Pons (tissue), 1 donor: ENCODE measurements around the gene SRA1.

Experiments used
- DNase-seq: peaks from one replicate; pipeline ENCODE4 v3.0.0-alpha.2; 2016; ENCODE audit warnings: low spot score

Gene SRA1

DNA sequence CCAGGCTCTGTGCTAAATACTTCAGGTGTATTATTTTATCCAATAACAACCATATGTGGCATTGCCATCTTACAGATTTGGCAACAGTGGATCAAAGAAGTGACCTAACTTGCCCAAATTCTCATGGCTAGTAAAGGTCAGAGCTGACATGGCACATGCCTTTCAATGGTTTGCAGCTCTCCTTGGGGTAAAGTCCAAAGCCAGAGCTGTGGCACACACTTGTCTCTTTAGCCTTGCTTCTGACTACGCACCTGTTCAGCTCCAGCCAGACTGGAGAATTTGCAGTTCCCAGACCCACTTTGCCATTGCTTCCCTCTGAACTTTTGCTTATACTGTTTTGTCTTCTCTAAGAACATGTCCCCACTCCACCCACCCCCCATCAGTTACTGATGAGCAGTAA, 13.2 kb upstream of the SRA1 start:
- no peak for DNase-seq

DNA sequence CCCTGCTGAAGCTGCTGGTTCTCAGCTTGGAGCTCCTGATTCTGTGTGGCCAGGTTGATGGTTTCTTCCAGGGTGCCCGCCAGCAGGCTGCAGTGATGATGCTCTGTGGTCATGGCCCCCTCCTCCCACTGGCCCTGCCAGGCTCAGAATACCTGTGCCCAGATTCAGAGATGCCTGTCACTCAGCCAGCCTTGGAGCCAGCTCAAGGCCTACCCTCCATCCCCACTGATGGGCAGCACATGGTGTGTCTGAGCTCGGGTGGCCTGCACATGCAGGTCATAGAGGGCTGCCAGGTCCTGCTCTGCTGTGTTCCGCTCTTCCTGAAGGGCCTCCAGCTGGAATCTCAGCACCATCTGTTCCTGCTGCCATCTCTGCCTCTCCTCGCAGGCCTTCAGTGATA, 12.8 kb upstream of the SRA1 start:
- no peak for DNase-seq

DNA sequence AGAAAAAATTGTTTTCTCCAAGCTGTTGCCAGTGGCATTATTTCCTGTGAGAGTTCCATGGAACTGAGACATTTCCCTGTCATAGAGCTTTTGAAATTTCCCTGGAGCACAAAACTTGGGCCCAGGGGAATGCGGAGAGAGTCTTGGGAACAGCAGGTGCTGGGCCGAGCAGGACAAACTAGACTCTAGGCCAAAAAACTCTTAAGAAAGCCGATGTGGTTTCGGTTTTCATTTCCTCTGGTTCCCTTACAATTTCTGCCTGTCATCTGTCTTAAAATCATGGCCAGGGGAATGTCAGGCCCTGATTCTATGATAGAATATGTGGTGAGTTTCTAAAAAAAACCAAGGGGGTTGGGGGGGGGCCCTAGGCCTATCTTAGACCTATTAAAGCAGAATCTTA, 11.9 kb upstream of the SRA1 start:
- peak; percentile 55 for DNase-seq

DNA sequence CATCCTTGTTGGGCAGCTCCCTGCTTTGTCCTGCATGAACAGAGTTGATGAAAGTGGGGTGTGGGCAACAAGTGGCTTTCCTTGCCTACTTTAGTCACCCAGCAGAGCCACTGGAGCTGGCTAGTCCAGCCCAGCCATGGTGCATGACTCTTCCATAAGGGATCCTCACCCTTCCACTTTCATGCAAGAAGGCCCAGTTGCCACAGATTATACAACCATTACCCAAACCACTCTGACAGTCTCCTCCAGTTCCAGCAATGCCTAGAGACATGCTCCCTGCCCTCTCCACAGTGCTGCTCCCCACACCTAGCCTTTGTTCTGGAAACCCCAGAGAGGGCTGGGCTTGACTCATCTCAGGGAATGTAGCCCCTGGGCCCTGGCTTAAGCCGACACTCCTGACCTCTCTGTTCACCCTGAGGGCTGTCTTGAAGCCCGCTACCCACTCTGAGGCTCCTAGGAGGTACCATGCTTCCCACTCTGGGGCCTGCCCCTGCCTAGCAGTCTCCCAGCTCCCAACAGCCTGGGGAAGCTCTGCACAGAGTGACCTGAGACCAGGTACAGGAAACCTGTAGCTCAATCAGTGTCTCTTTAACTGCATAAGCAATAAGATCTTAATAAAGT, 11.3 kb upstream of the SRA1 start:
- DNase-seq, result no peak

DNA sequence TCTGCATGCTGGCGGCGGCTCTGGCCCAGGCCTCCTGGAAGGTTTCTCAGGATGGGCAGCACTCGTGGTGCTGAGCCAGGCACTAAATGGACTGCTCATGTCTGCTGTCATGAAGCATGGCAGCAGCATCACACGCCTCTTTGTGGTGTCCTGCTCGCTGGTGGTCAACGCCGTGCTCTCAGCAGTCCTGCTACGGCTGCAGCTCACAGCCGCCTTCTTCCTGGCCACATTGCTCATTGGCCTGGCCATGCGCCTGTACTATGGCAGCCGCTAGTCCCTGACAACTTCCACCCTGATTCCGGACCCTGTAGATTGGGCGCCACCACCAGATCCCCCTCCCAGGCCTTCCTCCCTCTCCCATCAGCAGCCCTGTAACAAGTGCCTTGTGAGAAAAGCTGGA, 10.6 kb upstream of the SRA1 start:
- no peak for DNase-seq

DNA sequence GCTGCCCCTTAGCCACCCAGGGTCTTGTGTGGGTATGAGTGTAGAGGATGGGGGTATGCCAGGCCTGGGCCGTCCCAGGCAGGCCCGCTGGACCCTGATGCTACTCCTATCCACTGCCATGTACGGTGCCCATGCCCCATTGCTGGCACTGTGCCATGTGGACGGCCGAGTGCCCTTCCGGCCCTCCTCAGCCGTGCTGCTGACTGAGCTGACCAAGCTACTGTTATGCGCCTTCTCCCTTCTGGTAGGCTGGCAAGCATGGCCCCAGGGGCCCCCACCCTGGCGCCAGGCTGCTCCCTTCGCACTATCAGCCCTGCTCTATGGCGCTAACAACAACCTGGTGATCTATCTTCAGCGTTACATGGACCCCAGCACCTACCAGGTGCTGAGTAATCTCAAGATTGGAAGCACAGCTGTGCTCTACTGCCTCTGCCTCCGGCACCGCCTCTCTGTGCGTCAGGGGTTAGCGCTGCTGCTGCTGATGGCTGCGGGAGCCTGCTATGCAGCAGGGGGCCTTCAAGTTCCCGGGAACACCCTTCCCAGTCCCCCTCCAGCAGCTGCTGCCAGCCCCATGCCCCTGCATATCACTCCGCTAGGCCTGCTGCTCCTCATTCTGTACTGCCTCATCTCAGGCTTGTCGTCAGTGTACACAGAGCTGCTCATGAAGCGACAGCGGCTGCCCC, 10.0 kb upstream of the SRA1 start:
- DNase-seq, result no peak

DNA sequence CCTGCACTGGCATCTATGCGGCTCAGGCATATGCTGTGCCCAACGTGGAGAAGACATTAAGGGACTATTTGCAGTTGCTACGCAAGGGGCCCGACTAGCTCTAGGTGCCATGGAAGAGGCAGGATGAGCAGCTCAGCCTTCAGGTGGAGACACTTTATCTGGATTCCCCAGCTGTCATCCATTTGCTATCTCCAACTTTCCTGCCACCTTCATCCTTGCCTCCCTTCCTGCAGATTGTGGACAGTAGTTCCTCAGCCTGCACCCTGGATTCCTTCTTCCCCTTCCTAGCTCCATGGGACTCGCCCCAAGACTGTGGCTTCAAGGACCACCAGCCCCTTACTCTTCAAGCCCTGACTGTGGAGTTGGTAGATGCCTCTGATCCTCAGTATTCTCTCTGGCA, 9.4 kb upstream of the SRA1 start:
- DNase-seq, result no peak

DNA sequence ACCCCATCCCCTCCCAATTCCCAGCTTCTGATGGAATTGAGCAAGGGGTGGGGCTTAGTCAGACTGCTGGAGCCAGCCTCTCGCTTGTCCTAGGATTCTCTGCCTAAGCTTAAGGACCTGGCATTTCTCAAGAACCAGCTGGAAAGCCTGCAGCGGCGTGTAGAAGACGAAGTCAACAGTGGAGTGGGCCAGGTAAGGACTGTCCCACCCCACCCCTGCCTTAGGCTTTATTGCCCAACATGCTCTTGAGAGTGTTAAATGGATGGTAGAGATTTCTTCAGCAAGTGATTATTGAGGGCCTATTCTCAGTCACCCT, 8.5 kb upstream of the SRA1 start:
- DNase-seq, result no peak

DNA sequence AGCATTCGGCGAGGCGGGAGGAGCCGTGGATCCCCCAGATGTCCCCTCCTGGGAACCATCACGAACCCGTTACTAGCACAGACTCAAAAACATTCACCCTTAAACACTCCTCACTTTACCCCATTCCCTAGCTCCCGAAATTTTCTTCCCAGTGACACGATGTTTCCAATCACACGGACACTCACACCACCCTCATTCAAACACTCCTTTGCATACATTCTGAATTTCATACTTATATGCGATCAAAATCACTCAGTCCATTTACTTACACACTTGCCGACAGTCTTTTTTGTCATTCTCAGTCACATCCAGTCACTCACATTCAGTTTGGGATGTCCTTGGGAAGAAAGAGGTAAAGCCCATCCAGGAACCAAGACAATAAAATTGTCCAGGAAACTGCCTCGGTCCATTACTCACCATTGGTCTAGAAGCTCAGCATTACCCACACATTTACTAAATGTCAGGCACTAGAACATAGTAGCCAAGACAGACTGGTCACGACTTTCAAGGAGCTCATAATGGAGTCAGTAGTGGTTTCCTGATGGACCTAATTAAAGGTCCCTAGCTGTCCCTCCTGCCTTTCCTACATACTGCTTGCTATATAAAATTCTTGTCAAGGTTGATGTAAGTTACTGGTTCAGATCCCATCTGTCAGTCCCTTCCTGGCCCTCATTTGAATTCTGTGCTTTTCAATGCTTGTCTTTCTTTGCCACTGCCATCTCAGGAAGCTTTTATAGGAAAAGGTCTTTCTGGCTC, 7.9 kb upstream of the SRA1 start:
- DNase-seq, result peak; percentile 39

DNA sequence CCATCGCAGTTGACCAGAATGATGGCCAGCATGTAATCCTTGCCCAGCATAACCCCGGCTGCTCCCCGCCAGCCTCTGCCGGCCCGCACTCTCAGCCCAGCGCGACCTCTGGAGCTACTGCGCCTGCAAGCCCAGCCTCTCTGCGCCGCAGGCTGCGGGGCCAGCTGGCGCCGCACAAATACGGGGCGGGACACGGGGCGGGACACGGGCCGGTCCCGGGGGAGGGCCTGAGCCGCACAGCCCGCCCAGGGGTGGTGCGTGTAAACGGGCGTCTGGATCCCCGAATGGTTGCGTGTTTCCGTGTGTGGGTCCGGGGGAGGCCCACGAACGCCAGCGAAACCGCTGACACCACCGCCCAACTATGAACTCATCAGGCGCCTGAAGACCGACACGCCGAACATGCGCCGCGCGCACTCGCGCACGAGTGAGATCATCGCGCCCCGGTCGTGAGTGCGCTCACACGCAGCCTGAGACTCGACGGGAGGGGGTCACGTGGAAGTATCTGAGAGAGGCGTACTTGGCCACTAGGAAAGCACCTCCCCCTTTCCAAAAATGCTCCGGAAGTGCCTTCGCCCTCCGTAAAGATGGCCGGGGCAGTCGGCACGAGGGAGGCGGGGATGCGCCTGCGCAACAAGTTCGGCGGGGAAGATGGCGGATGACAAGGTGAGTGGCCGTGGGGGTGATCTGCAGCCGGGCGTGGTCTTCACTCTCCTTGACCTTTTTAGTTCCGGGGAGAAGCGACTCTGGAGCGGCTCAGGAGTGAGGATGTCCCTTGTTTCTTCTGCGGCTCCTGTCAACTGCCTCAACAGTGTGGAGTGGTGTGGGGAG, 7.1 kb upstream of the SRA1 start, which contains the start of the genes APBB3 and SLC35A4:
TSS of gene APBB3 (minus strand) at position 403 of the 828 bp plus-strand sequence. CDS start at position 50, 353 bp downstream.
TSS of gene SLC35A4 (plus strand) at position 633 of the 828 bp plus-strand sequence. CDS start 2,342 bp downstream, outside the sequence.
- peak; percentile 99 for DNase-seq

DNA sequence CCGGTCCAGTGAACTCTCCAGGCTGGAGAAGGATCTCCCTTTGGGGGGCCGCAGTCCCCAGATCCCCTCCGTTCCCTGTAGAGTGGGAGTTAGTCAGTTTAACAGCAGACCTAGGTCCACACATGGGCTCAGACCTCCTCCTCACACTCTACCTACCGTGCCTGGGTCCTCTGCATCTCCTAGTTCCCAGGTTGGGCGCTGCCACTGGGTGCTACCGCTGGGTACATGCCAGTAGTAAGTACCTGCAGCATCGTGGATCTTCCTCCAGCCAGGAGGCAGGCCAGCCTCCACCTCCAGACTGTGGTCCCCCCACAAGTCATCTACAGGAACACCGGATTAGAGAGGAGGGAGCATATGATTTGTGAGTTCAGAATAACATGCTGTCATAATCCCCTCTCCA, 6.3 kb upstream of the SRA1 start:
- DNase-seq, result no peak

DNA sequence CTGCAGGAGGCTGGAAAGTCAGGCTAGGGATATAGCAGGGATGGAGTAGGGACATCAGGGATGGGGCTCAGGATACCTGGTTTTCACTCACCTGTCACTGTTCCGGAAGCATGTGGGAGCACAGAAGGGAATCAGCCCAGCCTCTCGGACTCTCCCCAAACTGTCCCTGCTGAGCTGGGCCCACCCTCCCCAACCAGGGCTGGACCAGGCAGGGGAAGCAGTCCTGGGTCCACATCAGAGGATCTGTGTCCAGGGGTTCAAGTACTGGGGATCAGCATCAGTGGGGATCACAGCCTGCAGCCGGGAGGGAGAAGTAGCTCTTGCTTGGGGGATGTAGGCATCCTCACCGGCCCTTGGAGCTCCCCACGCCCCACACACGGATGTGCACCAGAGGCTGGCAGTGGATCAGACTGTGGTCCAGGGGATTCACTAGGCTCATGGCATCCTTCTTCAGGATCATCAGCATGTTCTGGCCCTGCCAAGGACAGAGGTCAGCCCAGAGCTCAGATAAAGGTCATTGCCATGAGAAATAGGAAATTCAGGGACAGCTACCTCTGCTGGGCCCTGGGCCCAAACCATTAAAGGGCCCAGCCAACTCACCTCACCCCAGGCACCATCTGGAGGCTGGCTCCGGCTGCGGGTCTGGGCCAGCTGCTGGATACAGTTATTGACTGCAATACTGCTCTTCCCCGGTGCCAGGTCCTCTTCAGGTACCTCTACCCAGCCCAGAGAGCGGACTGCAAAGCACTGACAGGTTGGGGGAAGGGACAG, 4.7 kb upstream of the SRA1 start:
- DNase-seq, result no peak

DNA sequence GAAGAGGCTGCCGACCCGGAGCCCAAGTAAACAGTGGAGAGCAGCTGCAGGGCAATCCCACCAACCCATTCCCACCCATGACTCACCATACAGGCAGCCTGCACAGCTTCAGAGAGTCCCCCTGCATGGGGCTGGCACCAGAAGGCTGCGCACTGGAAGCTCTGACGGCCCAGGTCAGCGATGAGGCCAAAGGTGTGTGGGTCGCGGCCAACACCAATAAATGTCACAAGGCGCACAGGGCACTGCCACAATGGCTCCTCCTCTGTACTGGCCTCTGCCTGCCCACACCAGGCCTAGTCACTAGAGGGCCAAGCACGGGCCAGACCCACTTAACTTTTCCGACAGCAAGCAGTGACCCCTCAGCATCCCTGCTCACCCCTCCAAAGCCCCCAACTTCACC, 3.0 kb upstream of the SRA1 start:
- DNase-seq, result no peak

DNA sequence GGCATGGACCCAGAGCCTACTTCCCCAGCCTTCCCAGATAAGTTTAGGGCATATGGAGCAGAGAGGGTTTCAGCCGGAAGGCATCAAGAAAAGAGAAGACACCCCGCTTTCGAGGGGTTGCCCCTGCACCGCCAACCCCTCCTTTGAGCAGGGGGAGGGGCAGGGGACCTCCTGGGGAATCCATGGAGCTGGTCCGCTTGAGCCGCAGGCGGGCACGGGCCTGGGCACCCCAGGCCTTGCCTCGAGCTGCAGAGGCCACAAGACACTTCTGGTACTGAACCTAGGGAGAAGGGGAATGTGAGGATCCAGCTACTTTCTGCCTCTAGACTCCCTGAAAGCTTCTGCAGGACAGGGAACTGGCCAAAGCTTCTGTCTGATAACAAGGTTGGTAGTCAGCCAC, 1.3 kb upstream of the SRA1 start:
- DNase-seq, result no peak

DNA sequence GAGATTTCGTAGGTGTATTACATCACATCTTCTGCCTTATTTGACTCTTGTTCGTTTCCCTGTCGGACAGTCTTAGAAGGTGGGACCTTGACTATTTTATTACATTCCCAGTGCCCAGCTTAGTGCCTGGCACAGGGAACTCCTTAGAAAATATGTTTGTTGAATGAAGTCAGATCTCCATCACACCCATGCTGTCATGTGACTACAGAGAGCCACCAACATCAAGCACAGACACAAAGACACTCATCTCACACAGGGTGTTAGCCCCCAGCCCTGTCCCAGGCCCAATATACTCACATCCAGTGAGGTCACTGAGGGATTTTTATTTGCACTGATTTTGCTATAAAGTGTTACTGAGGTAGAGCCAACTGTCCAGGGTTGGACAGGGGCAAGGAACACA, 692 bp upstream of the SRA1 start:
- no peak for DNase-seq

DNA sequence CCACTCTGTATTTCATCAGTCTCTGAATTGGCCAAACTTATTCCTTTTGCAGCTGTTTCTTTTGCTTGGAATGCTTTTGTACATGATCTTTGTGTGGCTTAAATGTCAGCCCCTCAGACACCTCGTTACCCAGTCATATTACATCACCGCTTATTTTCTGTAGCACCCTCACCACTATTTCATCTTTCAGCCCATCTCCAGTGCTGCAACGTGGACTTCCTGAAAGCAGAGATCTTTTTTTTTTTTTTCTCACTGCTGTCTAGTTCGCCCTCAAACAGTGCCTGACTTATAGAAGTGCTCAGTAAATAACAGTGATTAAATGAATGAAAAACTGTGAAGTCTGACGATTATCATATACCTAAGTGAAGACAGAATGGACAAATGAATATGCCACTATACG, 835 bp downstream of the SRA1 start:
- no peak for DNase-seq

DNA sequence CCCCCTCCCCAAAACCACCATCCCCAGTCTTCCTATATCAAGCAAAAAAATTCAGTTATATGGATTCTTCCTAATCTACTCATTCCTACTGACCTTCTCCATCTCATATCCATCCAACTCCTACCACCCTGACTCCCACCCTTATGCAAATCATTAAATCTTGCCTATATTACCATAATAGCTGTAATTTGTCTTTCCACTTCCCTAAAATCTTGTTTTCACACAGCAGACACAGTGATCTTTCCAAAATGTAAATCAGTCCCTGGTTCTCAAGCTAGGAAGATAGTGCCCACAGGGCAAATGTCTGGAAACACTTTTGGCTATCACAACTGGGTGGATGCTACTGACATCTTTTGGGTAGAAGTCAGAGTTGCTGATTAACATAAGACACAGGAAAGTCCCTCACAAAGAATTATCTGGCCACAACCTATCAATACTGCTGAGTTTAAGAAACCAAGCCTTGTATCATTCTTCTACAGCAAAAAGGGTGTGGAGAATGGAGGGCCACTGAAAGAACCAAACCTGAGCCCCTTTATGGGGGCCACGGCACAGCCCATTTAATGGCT, 1.4 kb downstream of the SRA1 start:
- DNase-seq, result no peak

DNA sequence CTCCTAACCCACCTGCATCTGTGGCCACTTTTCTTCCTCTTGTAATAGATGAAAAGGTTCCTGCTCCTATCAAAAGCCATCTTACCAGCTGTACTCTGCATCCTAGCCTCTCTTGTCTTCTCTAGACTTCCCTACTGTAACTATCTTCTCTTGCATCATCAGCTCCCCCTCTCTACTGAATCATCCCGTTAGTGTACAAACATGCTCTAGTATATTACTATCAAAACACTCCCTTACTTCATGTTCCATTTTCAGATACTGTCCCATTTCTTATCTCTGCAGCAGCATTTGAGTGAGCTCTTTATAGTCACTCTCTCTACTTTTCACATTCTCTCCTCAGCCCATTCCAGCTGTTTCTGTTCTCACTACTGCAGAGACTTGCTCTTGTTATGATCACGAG, 2.8 kb downstream of the SRA1 start:
- no peak for DNase-seq

DNA sequence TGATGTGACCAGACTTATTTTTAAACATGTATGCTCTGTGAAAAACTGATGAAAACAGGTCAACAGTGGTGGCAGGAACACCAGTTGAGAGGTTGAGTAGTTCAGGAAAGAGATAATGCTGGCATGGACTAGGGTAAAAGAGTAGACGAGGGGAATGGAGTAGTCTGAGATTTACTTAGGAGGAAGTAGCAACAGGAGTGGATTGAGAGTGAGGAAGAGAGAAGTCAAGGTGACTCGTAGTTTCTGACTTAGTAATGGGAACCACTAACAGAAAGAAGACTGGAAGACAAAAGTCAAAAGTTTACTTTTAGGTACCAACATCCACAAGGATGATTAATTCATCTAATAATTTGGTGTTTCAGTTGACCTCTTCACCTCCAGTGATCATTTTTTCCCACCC, 3.6 kb downstream of the SRA1 start:
- no peak for DNase-seq

DNA sequence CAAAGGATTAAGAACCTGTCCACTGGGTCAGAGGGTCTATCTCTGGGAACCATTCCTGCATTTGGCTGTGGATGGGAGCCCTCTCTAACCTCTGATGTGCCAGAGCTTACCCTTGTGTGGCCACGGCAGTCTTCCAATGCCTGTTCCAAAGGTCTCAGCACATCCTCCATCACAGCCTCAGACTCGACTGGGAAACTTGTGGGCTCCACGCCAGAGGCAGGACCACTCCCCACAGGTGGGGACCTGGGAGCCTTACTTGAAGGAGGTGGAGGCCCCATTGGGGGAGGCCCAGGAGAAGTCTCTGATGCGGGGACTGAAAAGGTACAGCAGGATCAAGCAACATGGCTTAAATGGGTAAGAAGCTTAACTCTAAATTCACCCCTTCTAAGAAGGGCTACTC, 5.4 kb downstream of the SRA1 start:
- no peak for DNase-seq
